Loucy (cell line): Measurements from ENCODE around the gene HES5.

ENCODE experiments used
- H2AFZ ChIP-seq: fragments of 200-600 bp; sonication (generic); 2 replicates; pipeline ENCODE4 v1.6.0; 2016; ENCODE audit warnings: antibody characterized with exemption, mild to moderate bottlenecking, low read length, moderate library complexity
- H3F3A ChIP-seq: fragments of 200-600 bp; 2 replicates; pipeline ENCODE4 v1.6.0; 2016; ENCODE audit warnings: antibody characterized with exemption, low read depth, mild to moderate bottlenecking
- H3K27me3 ChIP-seq: fragments of 200-600 bp; sonication (generic); 2 replicates; pipeline ENCODE4 v1.6.1; 2014; ENCODE audit warnings: low read length, mild to moderate bottlenecking; ENCODE audit not compliant: insufficient read depth, poor library complexity, severe bottlenecking
- H3K36me3 ChIP-seq: fragments of 200-600 bp; sonication (generic); 2 replicates; pipeline ENCODE4 v1.6.1; 2016; ENCODE audit warnings: low read length; ENCODE audit not compliant: insufficient read depth
- H3K4me1 ChIP-seq: fragments of 200-600 bp; sonication (generic); 2 replicates; pipeline ENCODE4 v1.5.1; 2014; ENCODE audit warnings: low read length, mild to moderate bottlenecking; ENCODE audit not compliant: insufficient read depth, poor library complexity, severe bottlenecking
- H3K4me2 ChIP-seq: fragments of 200-600 bp; sonication (generic); 2 replicates; pipeline ENCODE4 v1.6.0; 2014; ENCODE audit warnings: antibody characterized with exemption, low read length, low read depth, mild to moderate bottlenecking; ENCODE audit not compliant: poor library complexity, severe bottlenecking
- H3K4me3 ChIP-seq: fragments of 200-600 bp; sonication (generic); 2 replicates; pipeline ENCODE4 v1.5.1; 2014; ENCODE audit warnings: low read length, mild to moderate bottlenecking, mixed read lengths; ENCODE audit not compliant: poor library complexity, severe bottlenecking
- H3K79me2 ChIP-seq: fragments of 200-600 bp; sonication (generic); 2 replicates; pipeline ENCODE4 v1.6.1; 2014; ENCODE audit warnings: low read length; ENCODE audit not compliant: insufficient read depth
- H3K9ac ChIP-seq: fragments of 200-600 bp; sonication (generic); 2 replicates; pipeline ENCODE4 v1.6.0; 2014; ENCODE audit warnings: mild to moderate bottlenecking, low read depth, low read length, moderate library complexity; ENCODE audit not compliant: poor library complexity, severe bottlenecking
- H3K9me2 ChIP-seq: fragments of 200-600 bp; sonication (generic); replicated peaks from 2 replicates; pipeline ENCODE4 v1.6.1; 2016; ENCODE audit warnings: low read depth, low read length, mixed read lengths
- H3K9me3 ChIP-seq: fragments of 200-600 bp; sonication (generic); 2 replicates; pipeline ENCODE4 v1.6.1; 2014; ENCODE audit warnings: mild to moderate bottlenecking, antibody characterized with exemption, low read length, low read depth; ENCODE audit not compliant: insufficient read depth
- H4K20me1 ChIP-seq: fragments of 200-600 bp; sonication (generic); 2 replicates; pipeline ENCODE4 v1.6.0; 2014; ENCODE audit warnings: antibody characterized with exemption, low read length, mild to moderate bottlenecking; ENCODE audit not compliant: insufficient read depth, poor library complexity, severe bottlenecking
- CTCF ChIP-seq: fragments of 200-600 bp; sonication (generic); conservative IDR thresholded peaks from 2 replicates; pipeline ENCODE4 v1.5.1; 2014; ENCODE audit warnings: mild to moderate bottlenecking, antibody characterized with exemption, low read length
- EZH2phosphoT487 ChIP-seq: fragments of 200-600 bp; IDR thresholded peaks from 2 replicates; pipeline ENCODE4 v1.6.1; 2018; ENCODE audit warnings: antibody characterized with exemption, mild to moderate bottlenecking, moderate library complexity, borderline replicate concordance

The HES5 gene

DNA sequence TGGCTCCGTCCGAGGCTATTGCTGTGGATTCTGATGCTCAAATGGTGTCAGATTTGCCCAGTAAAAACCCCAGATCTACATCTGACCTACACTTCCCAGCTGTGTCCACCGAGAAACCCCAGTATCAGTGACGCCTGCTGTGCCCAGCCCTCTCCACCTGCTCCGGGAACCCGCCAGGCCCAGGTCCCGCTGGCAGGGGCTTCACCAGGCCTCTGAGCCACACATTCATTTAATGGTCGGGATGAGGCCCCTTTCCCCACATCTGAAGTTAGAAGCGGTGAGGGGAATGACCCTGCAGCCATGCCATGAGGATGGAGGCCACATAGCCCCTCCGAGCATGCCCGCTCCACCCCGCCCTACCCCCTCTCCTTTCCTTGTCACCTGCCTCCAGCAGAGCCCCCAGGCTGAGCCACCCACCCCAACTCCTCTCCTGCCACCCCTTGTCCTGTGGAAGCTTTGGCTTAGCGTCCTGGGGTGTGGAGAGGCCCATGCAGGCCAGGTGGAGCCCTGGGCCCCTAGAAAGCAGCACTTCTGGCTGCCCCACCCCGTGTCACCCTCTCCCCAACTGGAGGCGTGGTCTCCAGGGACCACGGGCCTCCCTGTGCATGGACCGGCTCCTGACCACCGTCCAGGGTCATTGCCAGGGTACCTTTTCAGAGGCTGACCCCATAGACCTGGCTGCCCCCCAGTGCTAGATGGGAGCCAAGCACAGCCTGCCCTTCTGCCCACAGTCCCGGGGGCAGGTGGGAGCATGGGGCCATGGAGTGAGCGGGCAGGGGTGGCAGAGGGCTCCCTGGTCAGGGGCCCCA, 34.1 kb upstream of the HES5 start:
- H3K9me2 ChIP-seq: no peaks in the 10 kb centered on the region
- no peaks in the 10 kb centered on the region for H3K27me3 ChIP-seq
- no peaks in the 10 kb centered on the region for H3F3A ChIP-seq
- H3K36me3 ChIP-seq: no peaks in the 10 kb centered on the region
- H3K9ac ChIP-seq: no peak overlapping the region
- no peak for TF ChIP-seq EZH2phosphoT487
- TF ChIP-seq CTCF: no peak
- no peaks in the 10 kb centered on the region for H3K79me2 ChIP-seq
- H3K4me2 ChIP-seq: no peak overlapping the region
- no peaks in the 10 kb centered on the region for H4K20me1 ChIP-seq
- no peak overlapping the region for H3K4me3 ChIP-seq
- no peaks in the 10 kb centered on the region for H3K4me1 ChIP-seq
- no peak overlapping the region for H2AFZ ChIP-seq
- no peaks in the 10 kb centered on the region for H3K9me3 ChIP-seq

DNA sequence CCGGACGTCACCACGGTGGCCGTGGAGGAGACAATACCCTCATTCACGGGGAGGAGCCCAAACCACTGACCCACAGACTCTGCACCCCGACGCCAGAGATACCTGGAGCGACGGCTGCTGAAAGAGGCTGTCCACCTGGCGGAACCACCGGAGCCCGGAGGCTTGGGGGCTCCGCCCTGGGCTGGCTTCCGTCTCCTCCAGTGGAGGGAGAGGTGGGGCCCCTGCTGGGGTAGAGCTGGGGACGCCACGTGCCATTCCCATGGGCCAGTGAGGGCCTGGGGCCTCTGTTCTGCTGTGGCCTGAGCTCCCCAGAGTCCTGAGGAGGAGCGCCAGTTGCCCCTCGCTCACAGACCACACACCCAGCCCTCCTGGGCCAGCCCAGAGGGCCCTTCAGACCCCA, 33.1 kb upstream of the HES5 start:
- no peaks in the 10 kb centered on the region for H3K9me3 ChIP-seq
- no peaks in the 10 kb centered on the region for H3K36me3 ChIP-seq
- no peak overlapping the region for H2AFZ ChIP-seq
- H3K4me1 ChIP-seq: no peaks in the 10 kb centered on the region
- no peak overlapping the region for H3K4me2 ChIP-seq
- H3K27me3 ChIP-seq: no peaks in the 10 kb centered on the region
- H3K9me2 ChIP-seq: no peaks in the 10 kb centered on the region
- TF ChIP-seq EZH2phosphoT487: no peak
- TF ChIP-seq CTCF: no peak
- H3F3A ChIP-seq: no peaks in the 10 kb centered on the region
- no peak overlapping the region for H3K9ac ChIP-seq
- no peaks in the 10 kb centered on the region for H4K20me1 ChIP-seq
- H3K4me3 ChIP-seq: no peak overlapping the region
- H3K79me2 ChIP-seq: 0 out of 2 replicates have a peak, but pooled peaks cover 5% of the 10 kb centered on the region

DNA sequence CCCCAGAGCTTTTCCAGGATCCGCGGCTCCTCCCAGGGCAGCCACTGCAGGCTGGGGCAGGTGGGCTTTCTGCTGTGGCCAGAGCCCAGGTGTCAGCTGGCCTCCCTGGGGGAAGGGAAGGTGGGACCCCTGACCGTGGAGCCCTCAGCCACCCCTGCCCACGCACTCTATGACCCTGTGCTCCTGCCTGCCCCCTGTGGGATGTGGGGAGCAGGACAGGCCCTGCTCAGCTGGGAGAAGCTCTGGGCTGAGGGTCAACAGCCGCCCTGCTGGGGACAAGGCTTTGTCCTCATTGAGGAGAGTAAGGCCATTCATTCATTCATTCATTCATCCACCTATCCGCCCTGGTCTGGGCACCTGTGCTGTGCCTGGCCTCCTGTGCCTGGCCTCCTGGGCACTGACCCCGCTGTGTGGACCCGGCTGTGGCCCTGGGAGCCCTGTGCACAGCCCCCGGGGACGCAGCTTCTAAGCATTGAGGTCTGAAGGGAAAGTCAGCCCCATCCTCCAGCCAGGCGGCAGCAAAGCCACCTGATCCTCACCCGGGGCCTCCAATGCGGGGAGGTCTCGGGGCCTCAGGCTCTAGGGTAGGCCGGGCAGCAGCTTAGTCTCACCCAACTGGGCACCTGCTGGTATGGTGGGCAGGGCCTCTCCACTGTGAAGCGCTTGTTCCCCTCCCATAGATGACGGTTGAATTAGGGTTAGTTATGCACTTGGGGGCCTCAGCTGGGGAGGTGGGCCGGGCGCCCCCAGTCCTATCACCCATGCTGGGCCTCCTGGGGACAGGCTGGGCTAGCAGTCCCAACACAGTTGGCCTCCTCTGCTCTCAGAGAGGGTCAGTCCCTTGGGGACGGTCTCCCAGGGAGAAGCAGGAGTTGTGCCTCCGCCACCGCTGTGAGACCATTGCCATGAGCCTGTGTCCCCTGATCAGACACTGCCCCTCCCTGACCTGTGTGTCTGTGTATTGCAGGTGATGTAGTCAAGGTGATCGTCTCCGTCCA, 32.1 kb upstream of the HES5 start:
- no peaks in the 10 kb centered on the region for H3K36me3 ChIP-seq
- TF ChIP-seq CTCF (peak; percentile 62), EZH2phosphoT487 (no peak)
- no peak overlapping the region for H2AFZ ChIP-seq
- H4K20me1 ChIP-seq: peaks cover 7% of the 10 kb centered on the region
- H3K79me2 ChIP-seq: peaks cover 15% of the 10 kb centered on the region
- no peaks in the 10 kb centered on the region for H3K9me2 ChIP-seq
- H3K4me2 ChIP-seq: no peak overlapping the region
- no peak overlapping the region for H3K4me3 ChIP-seq
- no peak overlapping the region for H3K9ac ChIP-seq
- H3K4me1 ChIP-seq: peaks cover 8% of the 10 kb centered on the region
- H3K9me3 ChIP-seq: no peaks in the 10 kb centered on the region
- no peaks in the 10 kb centered on the region for H3F3A ChIP-seq
- H3K27me3 ChIP-seq: no peaks in the 10 kb centered on the region
